Measurements from ENCODE around the gene PSMD11. TPM values are rescaled to one million over a fixed set of nuclear protein-coding genes. Genes with fewer than 3 reads are reported as not detected.

The PSMD11 gene
- total and polyA plus RNA-seq, 7 donors: 118 to 326 (median 207) TPM

- Histone ChIP-seq H3K27me3 (ENCODE audit: insufficient read depth in 3 of 3, low read length in 2 of 3) (no peaks in the 10 kb centered on the region), H3K9me3 (no peaks in the 10 kb centered on the region), H3K4me3 (no peak overlapping the region), H3K4me1 (peaks cover 30% of the 10 kb centered on the region), H3K27ac (no peak overlapping the region), H3K36me3 (ENCODE audit: insufficient read depth in 1 of 2, low read depth in 1 of 2) (peaks cover 20 to 100% of the 10 kb centered on the region in 2 donors)
- TF ChIP-seq CTCF (IDR thresholded peaks at IDR 0.05): no peak
- WGBS, 3 donors: 76 to 98% (median 77%) methylated on average over 2 of the region's 2 CpGs
- ATAC-seq (no peak), DNase-seq (no peak)
- intact Hi-C loops (cut with DNase I): no loop called here
These were observed 7.6 kb downstream of the PSMD11 start for GRCh38 chr17:32451879-32452278.

- Histone ChIP-seq H3K9me3 (no peaks in the 10 kb centered on the region), H3K27ac (no peak overlapping the region), H3K4me3 (no peak overlapping the region), H3K4me1 (peaks cover 26% of the 10 kb centered on the region), H3K36me3 (ENCODE audit: insufficient read depth in 1 of 2, low read depth in 1 of 2) (peaks cover 22 to 100% of the 10 kb centered on the region in 2 donors), H3K27me3 (ENCODE audit: insufficient read depth in 3 of 3, low read length in 2 of 3) (no peaks in the 10 kb centered on the region)
- no peak for TF ChIP-seq CTCF (IDR thresholded peaks at IDR 0.05)
- whole genome bisulfite sequencing, 3 donors: 74 to 85% (median 85%) methylated on average over 1 of the region's 1 CpG
- peak in 1 of 4 donors; percentile 39 for ATAC-seq
- no peak for DNase-seq
- intact Hi-C loops (cut with DNase I): no loop called here
These were observed 8.0 kb downstream of the PSMD11 start for GRCh38 chr17:32452281-32452680.

GRCh38 chr17:32453370-32453769, 9.1 kb downstream of the PSMD11 start:
- H3K27me3 ChIP-seq (ENCODE audit: insufficient read depth in 3 of 3, low read length in 2 of 3): no peaks in the 10 kb centered on the region
- H3K4me3 ChIP-seq: no peak overlapping the region
- ATAC-seq (no peak), DNase-seq (no peak)
- H3K9me3 ChIP-seq: no peaks in the 10 kb centered on the region
- H3K4me1 ChIP-seq: peaks cover 23% of the 10 kb centered on the region
- no peak overlapping the region for H3K27ac ChIP-seq
- peaks cover 23 to 100% of the 10 kb centered on the region in 2 donors for H3K36me3 ChIP-seq (ENCODE audit: insufficient read depth in 1 of 2, low read depth in 1 of 2)
- WGBS, 3 donors: 95 to 96% (median 96%) methylated on average over 2 of the region's 2 CpGs
- intact Hi-C loops (cut with DNase I): no loop called here
- TF ChIP-seq CTCF (IDR thresholded peaks at IDR 0.05): no peak

GRCh38 chr17:32458371-32458770, 14.1 kb downstream of the PSMD11 start:
- Histone ChIP-seq H3K27ac (no peak overlapping the region), H3K27me3 (ENCODE audit: insufficient read depth in 3 of 3, low read length in 2 of 3) (no peaks in the 10 kb centered on the region), H3K36me3 (ENCODE audit: insufficient read depth in 1 of 2, low read depth in 1 of 2) (peaks cover 15 to 93% of the 10 kb centered on the region in 2 donors), H3K4me3 (no peak overlapping the region), H3K9me3 (no peaks in the 10 kb centered on the region), H3K4me1 (peaks cover 15% of the 10 kb centered on the region)
- DNase-seq (no peak), ATAC-seq (no peak)
- intact Hi-C loops (cut with DNase I): no loop called here
- no peak for TF ChIP-seq CTCF (IDR thresholded peaks at IDR 0.05)

GRCh38 chr17:32460054-32460453, 15.7 kb downstream of the PSMD11 start:
- intact Hi-C loops (cut with DNase I): loop anchor here in 1 of 2 donors (10.0 kb wide), 1 partner anchor 295 kb away; no protein-coding TSS in a partner anchor
- H3K27me3 ChIP-seq (ENCODE audit: insufficient read depth in 3 of 3, low read length in 2 of 3): no peaks in the 10 kb centered on the region
- H3K36me3 ChIP-seq (ENCODE audit: insufficient read depth in 1 of 2, low read depth in 1 of 2): peaks cover 10 to 93% of the 10 kb centered on the region in 2 donors
- H3K4me1 ChIP-seq: peaks cover 9% of the 10 kb centered on the region
- 94 to 97% (median 96%) methylated on average over 4 of the region's 4 CpGs for WGBS, 3 donors
- DNase-seq: no peak
- ATAC-seq: no peak
- H3K9me3 ChIP-seq: no peaks in the 10 kb centered on the region
- H3K27ac ChIP-seq: no peak overlapping the region
- no peak overlapping the region for H3K4me3 ChIP-seq
- TF ChIP-seq CTCF (IDR thresholded peaks at IDR 0.05): no peak

All from psoas muscle (tissue), 8 donors.